Bone marrow (tissue), 2 donors: Measurements from ENCODE around the gene FAM3A.

Experiments
- DNase-seq, 2 donors: peaks; one replicate each; lab custom pipeline; 2025; lab: John Stamatoyannopoulos, UW

FAM3A gene

GRCh38 chrX:154478728-154479622 lies 37.1 kb downstream of the FAM3A start, which contains the start of gene LAGE3:
Gene LAGE3, minus strand, starts transcription at chrX:154479281. Its CDS starts 366 bp downstream, at chrX:154478915.
- DNase-seq, result peak; percentile 78 to 80

GRCh38 chrX:154477891-154478477 lies 38.0 kb downstream of the FAM3A start:
- no peak for DNase-seq

DNA sequence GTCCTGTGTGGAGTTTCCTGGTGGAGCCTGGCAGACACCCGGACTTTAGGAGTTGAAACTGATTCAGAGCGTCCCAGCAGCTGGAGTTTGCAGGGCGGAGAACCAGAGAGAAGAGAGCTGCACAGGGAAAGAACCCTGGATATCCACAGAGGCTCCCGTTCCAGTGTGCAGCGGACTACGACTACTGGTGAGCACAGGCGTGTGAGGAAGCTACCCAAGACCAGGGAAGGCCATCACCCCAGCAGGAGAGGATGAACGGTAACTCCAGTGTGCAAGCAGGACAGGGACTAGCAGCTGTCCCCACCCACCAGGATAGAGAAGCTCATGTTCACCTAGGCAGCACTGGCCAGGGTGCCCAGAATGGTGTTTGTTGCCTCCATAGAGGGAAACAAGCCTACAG lies 39.2 kb downstream of the FAM3A start:
- no peak for DNase-seq

DNA sequence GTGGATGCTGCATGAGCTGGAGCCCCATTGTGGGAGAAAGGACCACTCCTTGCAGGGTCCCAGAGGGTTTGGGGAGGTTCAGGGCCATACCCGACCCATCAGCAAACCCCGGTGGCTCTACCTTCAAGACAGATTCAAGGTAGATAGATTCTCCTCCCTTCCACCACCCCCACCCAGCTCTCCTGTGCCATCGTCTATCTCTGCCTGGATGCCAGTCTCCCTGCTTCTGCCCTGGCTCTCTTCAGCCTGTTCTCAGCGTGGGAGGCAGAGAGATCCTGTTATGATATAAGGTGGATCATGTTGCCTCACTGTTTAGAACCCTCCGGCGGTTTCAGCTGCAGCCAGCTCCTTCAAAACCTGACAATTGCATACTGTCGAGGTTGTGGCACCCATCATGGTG lies 42.3 kb downstream of the FAM3A start:
- no peak for DNase-seq

DNA sequence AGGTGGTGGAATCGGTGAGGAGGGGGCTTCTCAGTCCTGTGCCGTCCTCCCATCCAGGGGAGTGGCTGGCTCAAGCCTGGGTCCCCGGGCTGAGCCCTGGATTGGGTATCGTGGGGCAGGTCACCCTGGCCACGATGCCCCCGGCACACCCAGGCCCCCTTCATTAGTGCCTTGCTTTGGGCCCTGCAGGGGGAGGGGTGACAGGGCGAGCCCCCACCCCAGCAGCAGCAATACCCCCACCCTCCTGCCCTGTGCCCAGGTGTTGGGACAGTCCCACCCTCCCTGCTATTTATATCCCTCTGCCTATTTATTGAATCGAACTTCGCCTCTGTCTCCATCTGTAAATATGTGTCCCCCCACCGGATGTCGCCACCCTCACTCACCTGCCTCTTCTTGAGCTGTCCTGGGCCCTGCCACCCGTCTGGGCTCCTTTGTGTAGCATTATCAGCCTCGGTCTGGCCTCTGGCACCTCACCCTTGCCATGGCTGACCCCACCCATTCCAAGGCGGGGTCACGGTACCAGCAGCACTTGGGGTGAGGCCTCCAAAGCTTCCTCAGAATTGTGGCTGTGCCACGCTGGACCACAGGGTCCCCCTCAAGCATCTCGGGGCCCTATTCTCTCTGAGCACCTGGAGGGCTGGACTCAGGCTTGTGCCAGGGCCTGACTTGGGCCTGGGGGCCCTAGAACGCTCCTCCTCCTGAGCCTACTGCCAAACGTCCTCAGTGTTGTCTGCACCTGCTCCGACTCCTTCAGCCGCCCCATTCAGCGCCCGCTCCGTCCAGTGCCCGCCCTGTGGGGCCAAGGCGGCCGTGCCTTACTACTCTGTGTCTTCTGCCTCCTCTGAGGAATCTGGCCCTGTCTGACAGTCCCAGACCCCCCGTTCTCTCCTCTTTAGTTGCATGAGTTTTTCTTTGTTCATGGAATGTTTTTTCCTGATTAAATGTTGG lies 43.1 kb downstream of the FAM3A start:
- no peak for DNase-seq

- no peak for DNase-seq
Measured at GRCh38 chrX:154471839-154472684, 44.0 kb downstream of the FAM3A start.

- DNase-seq, result no peak
Measured at GRCh38 chrX:154470914-154471568, 45.0 kb downstream of the FAM3A start.

DNA sequence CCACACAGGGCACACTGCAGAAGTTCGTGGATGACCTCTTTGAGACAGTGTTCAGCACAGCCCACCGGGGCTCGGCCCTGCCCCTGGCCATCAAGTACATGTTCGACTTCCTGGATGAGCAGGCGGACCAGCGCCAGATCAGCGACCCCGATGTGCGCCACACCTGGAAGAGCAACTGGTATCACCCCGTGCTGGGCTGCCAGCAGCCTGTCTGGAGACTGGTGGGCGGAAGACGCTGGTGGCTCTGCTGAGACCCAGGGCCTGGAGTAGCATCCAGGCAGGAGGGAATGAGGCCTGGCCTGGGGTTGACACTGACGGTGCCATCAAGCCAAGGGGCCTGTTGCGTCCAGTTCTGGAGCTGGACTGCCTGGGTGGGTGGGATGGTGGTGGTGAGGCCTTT lies 45.6 kb downstream of the FAM3A start:
- DNase-seq, result no peak

DNA sequence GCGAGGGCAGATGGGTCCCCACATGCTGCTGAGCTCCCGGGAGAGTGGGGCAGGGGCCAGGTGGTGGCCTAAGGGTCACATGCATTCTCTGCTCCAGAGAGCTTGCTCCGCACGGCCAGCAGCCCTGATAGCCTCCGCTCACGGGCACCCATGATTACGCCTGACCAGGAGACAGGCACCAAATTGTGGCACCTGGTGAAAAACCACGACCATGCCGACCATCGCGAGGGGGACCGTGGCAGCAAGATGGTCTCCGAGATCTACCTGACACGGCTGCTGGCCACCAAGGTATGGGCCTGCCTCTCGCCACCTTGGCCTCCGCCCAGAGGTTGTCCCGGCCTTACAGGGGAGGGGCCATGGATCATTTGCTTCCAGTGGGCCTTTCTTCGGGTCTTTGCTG lies 46.2 kb downstream of the FAM3A start:
- DNase-seq, result no peak

- DNase-seq, result no peak
Measured at GRCh38 chrX:154469114-154469513, 46.9 kb downstream of the FAM3A start.

- no peak for DNase-seq
Measured at GRCh38 chrX:154468217-154468616, 47.8 kb downstream of the FAM3A start.

GRCh38 chrX:154467556-154467955 lies 48.5 kb downstream of the FAM3A start:
- no peak for DNase-seq

DNA sequence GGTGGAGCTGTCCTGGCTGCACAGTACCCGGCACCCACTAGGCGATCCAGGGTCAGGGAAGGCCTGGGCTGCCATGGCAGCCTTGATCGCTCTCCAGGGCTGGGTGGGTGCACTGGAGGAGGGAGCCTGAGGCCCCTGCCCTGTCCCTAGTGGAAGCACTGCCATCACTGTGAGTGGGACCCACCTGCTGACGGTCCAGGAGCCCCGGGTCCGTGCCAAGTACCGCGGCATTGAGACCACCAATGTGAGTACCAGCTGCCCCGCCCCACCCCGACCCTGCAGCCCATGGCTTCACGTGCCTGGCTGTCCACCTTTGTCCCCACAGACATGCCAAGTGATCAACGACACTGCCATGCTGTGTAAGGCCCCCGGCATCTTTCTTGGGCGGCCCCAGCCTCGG lies 49.1 kb downstream of the FAM3A start:
- DNase-seq, result no peak

DNA sequence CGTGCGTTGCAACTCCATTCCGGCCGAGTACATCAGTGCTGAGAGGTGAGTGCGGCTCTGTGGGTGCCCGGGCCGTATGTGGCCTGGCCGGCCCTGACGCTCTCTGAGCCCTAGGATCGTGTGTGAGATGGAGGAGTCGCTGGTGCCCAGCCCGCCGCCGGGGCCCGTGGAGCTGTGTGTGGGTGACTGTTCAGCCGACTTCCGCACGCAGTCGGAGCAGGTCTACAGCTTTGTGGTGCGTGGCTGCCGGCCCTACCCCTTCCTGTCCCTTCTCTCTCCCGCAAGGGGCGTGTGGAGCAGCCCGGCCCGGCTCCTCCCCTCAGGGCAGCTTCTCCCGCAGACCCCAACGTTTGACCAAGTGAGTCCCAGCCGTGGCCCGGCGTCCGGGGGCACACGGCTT lies 50.0 kb downstream of the FAM3A start:
- DNase-seq, result no peak

GRCh38 chrX:154465601-154466000 lies 50.4 kb downstream of the FAM3A start:
- no peak for DNase-seq

- no peak for DNase-seq
Measured at GRCh38 chrX:154464806-154465365, 51.1 kb downstream of the FAM3A start.

DNA sequence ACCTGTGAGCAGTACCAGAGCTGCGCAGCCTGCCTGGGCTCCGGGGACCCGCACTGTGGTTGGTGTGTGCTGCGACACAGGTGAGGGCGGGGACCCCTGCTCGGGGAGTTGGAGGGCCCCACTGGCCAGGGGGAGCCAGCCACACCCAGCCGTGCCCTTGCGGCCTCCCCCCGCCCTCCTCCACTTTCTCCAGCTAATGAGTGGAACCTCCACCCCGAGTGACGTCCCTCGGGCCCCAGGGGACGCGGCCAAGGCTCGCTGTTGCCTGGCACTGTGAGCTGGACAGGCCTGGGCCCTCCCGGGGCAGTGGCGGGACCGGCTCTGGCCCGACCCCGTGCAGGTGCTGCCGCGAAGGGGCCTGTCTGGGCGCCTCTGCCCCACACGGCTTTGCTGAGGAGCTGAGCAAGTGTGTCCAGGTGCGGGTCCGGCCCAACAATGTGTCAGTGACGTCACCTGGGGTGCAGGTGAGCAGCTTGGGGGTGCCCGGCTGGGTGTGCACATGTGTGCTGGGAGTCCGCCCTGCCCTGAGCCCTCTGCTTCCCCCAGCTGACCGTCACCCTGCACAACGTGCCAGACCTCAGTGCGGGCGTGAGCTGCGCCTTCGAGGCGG lies 52.3 kb downstream of the FAM3A start:
- DNase-seq, result no peak

DNA sequence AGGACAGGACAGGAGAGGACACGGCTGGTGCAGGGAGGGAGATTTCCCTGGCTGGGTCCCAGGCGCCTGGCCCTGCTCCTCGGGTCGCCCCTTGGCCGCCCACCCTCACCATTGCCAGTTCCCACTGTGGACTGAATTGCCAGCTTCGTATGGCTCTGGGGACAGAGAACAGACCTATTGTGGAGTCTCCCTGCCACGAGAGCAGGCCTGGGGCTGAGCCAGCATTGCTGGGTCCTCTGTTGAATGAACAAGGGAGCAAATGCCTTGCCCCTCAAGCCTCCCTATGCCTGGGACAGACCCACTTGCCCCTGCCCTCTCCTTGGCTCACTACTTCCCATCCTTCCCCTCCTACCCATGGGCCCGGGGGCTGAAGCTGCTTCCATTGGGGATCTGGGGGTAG lies 53.6 kb downstream of the FAM3A start:
- DNase-seq, result no peak

GRCh38 chrX:154460326-154460725 lies 55.7 kb downstream of the FAM3A start:
- no peak for DNase-seq

- DNase-seq, result no peak
Measured at GRCh38 chrX:154459832-154460231, 56.2 kb downstream of the FAM3A start.
